Left ventricle myocardium inferior (tissue), 1 donor: ENCODE measurements around the gene TPCN2. TPM values are rescaled to one million over a fixed set of nuclear protein-coding genes. Genes with fewer than 3 reads are reported as not detected.

Experiments
- DNase-seq: peaks from one replicate; pipeline ENCODE4 v3.0.0-alpha.2; 2020
- H3K27ac ChIP-seq: fragments of 200-600 bp; replicated peaks from 2 replicates; pipeline ENCODE4 v1.8.0; 2021
- H3K27me3 ChIP-seq: fragments of 200-600 bp; 2 replicates; pipeline ENCODE4 v1.8.0; 2021; ENCODE audit warnings: low read depth
- H3K36me3 ChIP-seq: fragments of 200-600 bp; 2 replicates; pipeline ENCODE4 v1.8.0; 2021
- H3K4me1 ChIP-seq: fragments of 200-600 bp; 2 replicates; pipeline ENCODE4 v1.8.0; 2021
- H3K4me3 ChIP-seq: fragments of 200-600 bp; 2 replicates; pipeline ENCODE4 v1.8.0; 2021; ENCODE audit warnings: mild to moderate bottlenecking, moderate library complexity
- H3K9me3 ChIP-seq: fragments of 200-600 bp; replicated peaks from 2 replicates; pipeline ENCODE4 v1.8.0; 2021
- CTCF ChIP-seq: fragments of 200-600 bp; IDR thresholded peaks from 2 replicates; pipeline ENCODE4 v1.8.0; 2021; ENCODE audit warnings: antibody characterized with exemption, mild to moderate bottlenecking, borderline replicate concordance
- intact Hi-C: fragments of 100-400 bp; cut with micrococcal nuclease; formaldehyde crosslinking; loops from one replicate; pipeline ENCODE4 v1.11.0; 2022
- total RNA-seq: library from RNA; stranded (reverse); fragmentation: NEBNext Ultra II Directional; extraction: Animal tissue kit (Norgen Biotek cat#: 25700); gene quantifications from one replicate; pipeline ENCODE4 v1.2.1, GENCODE V29; 2021
- donor health status: DM: no; HTN: yes; CAD: no; lungs with severe emphysema.

TPCN2 gene
- total RNA-seq, 1 donor from 2014 or later = 9.2 TPM

- intact Hi-C loops = no loop called here
- Histone ChIP-seq H3K27me3 (no peaks in the 10 kb centered on the region), H3K36me3 (no peaks in the 10 kb centered on the region), H3K27ac (no peak overlapping the region), H3K4me1 (peaks cover 34% of the 10 kb centered on the region), H3K9me3 (peaks cover 9% of the 10 kb centered on the region), H3K4me3 (no peak overlapping the region)
- DNase-seq = no peak
- TF ChIP-seq CTCF = no peak
Observed at GRCh38 chr11:69121021-69121420, 72.3 kb downstream of the TPCN2 start.

- Histone ChIP-seq H3K9me3 (peaks cover 9% of the 10 kb centered on the region), H3K4me1 (peaks cover 33% of the 10 kb centered on the region), H3K27ac (peak overlapping the region; percentile 89), H3K27me3 (no peaks in the 10 kb centered on the region), H3K4me3 (no peak overlapping the region), H3K36me3 (no peaks in the 10 kb centered on the region)
- intact Hi-C loops = no loop called here
- DNase-seq = no peak
- TF ChIP-seq CTCF = no peak
Observed at GRCh38 chr11:69121621-69122325, 73.0 kb downstream of the TPCN2 start.

GRCh38 chr11:69122326-69122629, 73.5 kb downstream of the TPCN2 start:
- H3K4me3 ChIP-seq = peak overlapping the region; percentile 29
- peaks cover 38% of the 10 kb centered on the region for H3K4me1 ChIP-seq
- intact Hi-C loops = no loop called here
- DNase-seq = no peak
- no peaks in the 10 kb centered on the region for H3K27me3 ChIP-seq
- peak overlapping the region; percentile 89 for H3K27ac ChIP-seq
- no peak for TF ChIP-seq CTCF
- H3K9me3 ChIP-seq = peaks cover 9% of the 10 kb centered on the region
- no peaks in the 10 kb centered on the region for H3K36me3 ChIP-seq

GRCh38 chr11:69122630-69123431, 74.1 kb downstream of the TPCN2 start:
- H3K27me3 ChIP-seq = no peaks in the 10 kb centered on the region
- intact Hi-C loops = no loop called here
- peak overlapping the region; percentile 89 for H3K27ac ChIP-seq
- DNase-seq = peak; percentile 71
- H3K36me3 ChIP-seq = no peaks in the 10 kb centered on the region
- TF ChIP-seq CTCF = no peak
- H3K4me1 ChIP-seq = peaks cover 40% of the 10 kb centered on the region
- peaks cover 13% of the 10 kb centered on the region for H3K9me3 ChIP-seq
- peak overlapping the region; percentile 29 for H3K4me3 ChIP-seq

- Histone ChIP-seq H3K4me3 (no peak overlapping the region), H3K4me1 (peaks cover 40% of the 10 kb centered on the region), H3K9me3 (peaks cover 23% of the 10 kb centered on the region), H3K27ac (peak overlapping the region; percentile 89), H3K27me3 (no peaks in the 10 kb centered on the region), H3K36me3 (no peaks in the 10 kb centered on the region)
- DNase-seq = no peak
- intact Hi-C loops = no loop called here
- TF ChIP-seq CTCF = no peak
Observed at GRCh38 chr11:69123593-69124545, 75.1 kb downstream of the TPCN2 start.
